ENCODE data around the gene CERS6.

CERS6 gene

GRCh38 chr2:168564641-168565040 lies 108.6 kb downstream of the CERS6 start:
- TF ChIP-seq EZH2 (IDR thresholded peaks at IDR 0.05): no peak
- TF ChIP-seq FOXP2 (optimal IDR thresholded peaks at IDR 0.05; ENCODE audit: control extremely low read depth, extremely low read length, insufficient read depth): no peak
- no peak for TF ChIP-seq POLR2AphosphoS5 (IDR thresholded peaks at IDR 0.05; ENCODE audit: borderline replicate concordance, low read depth, low read length)
- Histone ChIP-seq H3K27ac (no peak overlapping the region), H3K36me3 (ENCODE audit: insufficient read depth, low read length) (no peaks in the 10 kb centered on the region), H3K9me3 (ENCODE audit: low read depth, low read length) (no peaks in the 10 kb centered on the region), H3K9ac (ENCODE audit: insufficient read length) (no peak overlapping the region), H3K4me3 (no peak overlapping the region)
- DNase-seq (ENCODE audit: low read depth, low spot score): no peak

- TF ChIP-seq POLR2AphosphoS5 (IDR thresholded peaks at IDR 0.05; ENCODE audit: borderline replicate concordance, low read depth, low read length): no peak
- TF ChIP-seq EZH2 (IDR thresholded peaks at IDR 0.05): no peak
- TF ChIP-seq FOXP2 (optimal IDR thresholded peaks at IDR 0.05; ENCODE audit: control extremely low read depth, extremely low read length, insufficient read depth): no peak
- no peak for DNase-seq (ENCODE audit: low read depth, low spot score)
- H3K27ac ChIP-seq: no peak overlapping the region
These were observed 109.0 kb downstream of the CERS6 start for GRCh38 chr2:168565112-168565511.

DNA sequence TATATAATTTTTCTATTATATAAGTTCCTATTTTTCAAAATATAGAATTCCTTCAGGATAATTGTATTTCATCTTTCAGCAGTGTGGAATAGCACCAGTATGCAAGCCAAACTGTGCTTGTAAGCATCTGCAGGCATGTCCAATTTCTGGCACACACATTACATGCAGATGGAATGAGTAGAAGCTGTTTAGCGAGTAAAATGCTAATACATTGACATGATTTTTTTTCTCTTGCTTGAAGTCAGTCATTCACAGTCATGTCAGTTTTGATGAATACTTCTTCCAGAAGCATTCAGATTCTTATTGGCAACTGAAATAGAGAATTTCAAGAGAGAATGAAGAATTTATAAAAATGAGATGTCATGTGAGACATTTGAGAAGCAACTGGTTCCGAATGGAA lies 109.4 kb downstream of the CERS6 start:
- no peak overlapping the region for H3K9ac ChIP-seq (ENCODE audit: insufficient read length)
- DNase-seq (ENCODE audit: low read depth, low spot score): no peak
- TF ChIP-seq FOXP2 (optimal IDR thresholded peaks at IDR 0.05; ENCODE audit: control extremely low read depth, extremely low read length, insufficient read depth) (no peak), POLR2AphosphoS5 (IDR thresholded peaks at IDR 0.05; ENCODE audit: borderline replicate concordance, low read depth, low read length) (no peak), EZH2 (IDR thresholded peaks at IDR 0.05) (no peak)
- no peak overlapping the region for H3K27ac ChIP-seq
- H3K9me3 ChIP-seq (ENCODE audit: low read depth, low read length): no peaks in the 10 kb centered on the region
- no peak overlapping the region for H3K4me3 ChIP-seq
- H3K36me3 ChIP-seq (ENCODE audit: insufficient read depth, low read length): no peaks in the 10 kb centered on the region

More at GRCh38 chr2:168565112-168565511, 109.0 kb downstream of the CERS6 start:
- no peak overlapping the region for H3K4me3 ChIP-seq
- no peaks in the 10 kb centered on the region for H3K9me3 ChIP-seq (ENCODE audit: low read depth, low read length)
- H3K36me3 ChIP-seq (ENCODE audit: insufficient read depth, low read length): no peaks in the 10 kb centered on the region
- no peak overlapping the region for H3K9ac ChIP-seq (ENCODE audit: insufficient read length)

GRCh38 chr2:168566974-168567665 lies 111.0 kb downstream of the CERS6 start:
- no peak for DNase-seq (ENCODE audit: low read depth, low spot score)
- no peaks in the 10 kb centered on the region for H3K36me3 ChIP-seq (ENCODE audit: insufficient read depth, low read length)

GRCh38 chr2:168567836-168568235 lies 111.8 kb downstream of the CERS6 start:
- no peak for DNase-seq (ENCODE audit: low read depth, low spot score)
- H3K9me3 ChIP-seq (ENCODE audit: low read depth, low read length): no peaks in the 10 kb centered on the region
- TF ChIP-seq EZH2 (IDR thresholded peaks at IDR 0.05) (no peak), FOXP2 (optimal IDR thresholded peaks at IDR 0.05; ENCODE audit: control extremely low read depth, extremely low read length, insufficient read depth) (no peak), POLR2AphosphoS5 (IDR thresholded peaks at IDR 0.05; ENCODE audit: borderline replicate concordance, low read depth, low read length) (no peak)
- H3K4me3 ChIP-seq: no peak overlapping the region
- no peaks in the 10 kb centered on the region for H3K36me3 ChIP-seq (ENCODE audit: insufficient read depth, low read length)
- no peak overlapping the region for H3K27ac ChIP-seq
- H3K9ac ChIP-seq (ENCODE audit: insufficient read length): no peak overlapping the region

More at GRCh38 chr2:168566974-168567665, 111.0 kb downstream of the CERS6 start:
- no peak overlapping the region for H3K4me3 ChIP-seq
- H3K9ac ChIP-seq (ENCODE audit: insufficient read length): no peak overlapping the region
- TF ChIP-seq EZH2 (IDR thresholded peaks at IDR 0.05) (no peak), POLR2AphosphoS5 (IDR thresholded peaks at IDR 0.05; ENCODE audit: borderline replicate concordance, low read depth, low read length) (no peak), FOXP2 (optimal IDR thresholded peaks at IDR 0.05; ENCODE audit: control extremely low read depth, extremely low read length, insufficient read depth) (no peak)
- H3K27ac ChIP-seq: no peak overlapping the region
- H3K9me3 ChIP-seq (ENCODE audit: low read depth, low read length): no peaks in the 10 kb centered on the region

- DNase-seq (ENCODE audit: low read depth, low spot score): no peak
- no peak overlapping the region for H3K4me3 ChIP-seq
These were observed 112.6 kb downstream of the CERS6 start for GRCh38 chr2:168568476-168569267.

DNA sequence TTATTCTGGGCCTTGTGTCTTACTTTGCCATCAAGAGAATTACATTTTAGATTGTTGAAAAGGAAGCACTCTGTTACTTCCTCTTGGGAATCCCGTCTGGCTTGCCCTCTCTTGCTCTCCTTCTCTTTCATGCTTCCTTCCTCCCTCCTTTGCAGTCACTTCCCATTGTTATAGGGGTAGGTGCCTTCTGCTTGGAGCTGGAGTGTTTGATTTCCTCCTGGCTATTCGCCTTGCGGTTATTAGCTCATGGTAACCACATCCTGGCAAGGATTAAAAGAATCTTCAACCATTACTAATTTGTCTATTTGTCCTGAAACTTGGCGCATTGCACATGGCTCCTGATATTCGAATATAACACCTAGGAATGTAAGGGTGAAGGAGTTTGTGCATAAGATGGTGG lies 115.0 kb downstream of the CERS6 start:
- no peak overlapping the region for H3K4me3 ChIP-seq
- no peaks in the 10 kb centered on the region for H3K36me3 ChIP-seq (ENCODE audit: insufficient read depth, low read length)
- H3K9ac ChIP-seq (ENCODE audit: insufficient read length): no peak overlapping the region
- no peak for TF ChIP-seq POLR2AphosphoS5 (IDR thresholded peaks at IDR 0.05; ENCODE audit: borderline replicate concordance, low read depth, low read length)
- no peak for TF ChIP-seq EZH2 (IDR thresholded peaks at IDR 0.05)
- no peak for TF ChIP-seq FOXP2 (optimal IDR thresholded peaks at IDR 0.05; ENCODE audit: control extremely low read depth, extremely low read length, insufficient read depth)
- H3K9me3 ChIP-seq (ENCODE audit: low read depth, low read length): no peaks in the 10 kb centered on the region
- no peak for DNase-seq (ENCODE audit: low read depth, low spot score)
- H3K27ac ChIP-seq: no peak overlapping the region

More at GRCh38 chr2:168568476-168569267, 112.6 kb downstream of the CERS6 start:
- Histone ChIP-seq H3K9ac (ENCODE audit: insufficient read length) (no peak overlapping the region), H3K9me3 (ENCODE audit: low read depth, low read length) (no peaks in the 10 kb centered on the region), H3K36me3 (ENCODE audit: insufficient read depth, low read length) (no peaks in the 10 kb centered on the region), H3K27ac (no peak overlapping the region)
- TF ChIP-seq FOXP2 (optimal IDR thresholded peaks at IDR 0.05; ENCODE audit: control extremely low read depth, extremely low read length, insufficient read depth) (no peak), EZH2 (IDR thresholded peaks at IDR 0.05) (no peak), POLR2AphosphoS5 (IDR thresholded peaks at IDR 0.05; ENCODE audit: borderline replicate concordance, low read depth, low read length) (no peak)

GRCh38 chr2:168573128-168573903 lies 117.2 kb downstream of the CERS6 start:
- no peak overlapping the region for H3K9ac ChIP-seq (ENCODE audit: insufficient read length)
- H3K4me3 ChIP-seq: no peak overlapping the region
- H3K36me3 ChIP-seq (ENCODE audit: insufficient read depth, low read length): no peaks in the 10 kb centered on the region
- DNase-seq (ENCODE audit: low read depth, low spot score): no peak
- H3K27ac ChIP-seq: no peak overlapping the region
- TF ChIP-seq FOXP2 (optimal IDR thresholded peaks at IDR 0.05; ENCODE audit: control extremely low read depth, extremely low read length, insufficient read depth) (no peak), POLR2AphosphoS5 (IDR thresholded peaks at IDR 0.05; ENCODE audit: borderline replicate concordance, low read depth, low read length) (no peak), EZH2 (IDR thresholded peaks at IDR 0.05) (no peak)
- no peaks in the 10 kb centered on the region for H3K9me3 ChIP-seq (ENCODE audit: low read depth, low read length)

Measured in SK-N-MC (cell line).